Tibial nerve (tissue), 3 donors: ENCODE measurements around the gene LILRB2.

Experiments
- POLR2A ChIP-seq, 2 donors: fragments of 450-650 bp; IDR thresholded peaks; one replicate each; pipeline ENCODE4 v1.6.1; 2017; ENCODE audit warnings: antibody characterized with exemption in 2 of 2, mild to moderate bottlenecking in 2 of 2, moderate library complexity in 2 of 2
- TF ChIP-seq, protein P1 (sequence below), 5 experiments: fragments of 200-600 bp in 3 of 5; fragments of 450-650 bp in 2 of 5; sonication (generic) in 3 of 5; IDR thresholded peaks; one replicate each; pipeline ENCODE4 v1.5.1; 2016 to 2019; ENCODE audit warnings: antibody characterized with exemption in 5 of 5, mild to moderate bottlenecking in 3 of 5, moderate library complexity in 2 of 5

DNA sequence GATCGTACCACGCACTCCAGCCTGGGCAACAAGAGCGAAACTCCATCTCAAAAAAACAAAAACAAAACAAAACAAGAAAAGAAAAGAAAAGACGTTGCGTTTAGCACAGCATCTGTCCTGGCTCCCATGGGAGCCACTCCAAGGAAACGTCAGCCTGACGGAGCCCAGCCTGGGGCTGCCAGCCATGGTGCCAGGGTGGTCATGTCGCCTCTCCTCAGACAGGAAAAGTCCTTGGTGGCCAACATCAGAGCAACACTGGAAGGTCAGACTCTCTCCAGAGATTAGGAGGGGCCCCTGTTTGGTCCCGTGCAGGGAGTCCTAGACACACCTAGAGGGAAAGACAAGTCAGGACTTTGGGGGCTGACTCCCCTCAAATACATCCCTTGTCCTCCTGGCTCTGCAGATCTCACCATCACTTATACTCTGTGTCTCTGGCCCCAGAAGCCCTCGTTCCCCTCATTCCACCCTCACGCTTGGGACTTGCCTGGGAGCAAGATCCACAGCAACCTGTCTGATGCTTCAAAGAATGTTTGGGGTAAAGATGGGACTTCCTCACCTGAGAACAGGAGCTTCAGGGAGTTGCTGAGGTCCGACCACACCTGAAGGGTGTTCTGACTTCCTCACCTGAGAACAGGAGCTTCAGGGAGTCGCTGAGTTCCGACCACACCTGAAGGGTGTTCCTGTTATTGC, 48.7 kb upstream of the LILRB2 start:
- TF ChIP-seq, protein P1, sequence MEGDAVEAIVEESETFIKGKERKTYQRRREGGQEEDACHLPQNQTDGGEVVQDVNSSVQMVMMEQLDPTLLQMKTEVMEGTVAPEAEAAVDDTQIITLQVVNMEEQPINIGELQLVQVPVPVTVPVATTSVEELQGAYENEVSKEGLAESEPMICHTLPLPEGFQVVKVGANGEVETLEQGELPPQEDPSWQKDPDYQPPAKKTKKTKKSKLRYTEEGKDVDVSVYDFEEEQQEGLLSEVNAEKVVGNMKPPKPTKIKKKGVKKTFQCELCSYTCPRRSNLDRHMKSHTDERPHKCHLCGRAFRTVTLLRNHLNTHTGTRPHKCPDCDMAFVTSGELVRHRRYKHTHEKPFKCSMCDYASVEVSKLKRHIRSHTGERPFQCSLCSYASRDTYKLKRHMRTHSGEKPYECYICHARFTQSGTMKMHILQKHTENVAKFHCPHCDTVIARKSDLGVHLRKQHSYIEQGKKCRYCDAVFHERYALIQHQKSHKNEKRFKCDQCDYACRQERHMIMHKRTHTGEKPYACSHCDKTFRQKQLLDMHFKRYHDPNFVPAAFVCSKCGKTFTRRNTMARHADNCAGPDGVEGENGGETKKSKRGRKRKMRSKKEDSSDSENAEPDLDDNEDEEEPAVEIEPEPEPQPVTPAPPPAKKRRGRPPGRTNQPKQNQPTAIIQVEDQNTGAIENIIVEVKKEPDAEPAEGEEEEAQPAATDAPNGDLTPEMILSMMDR (IDR thresholded peaks at IDR 0.05): no peak
- no peak for TF ChIP-seq POLR2A (IDR thresholded peaks at IDR 0.05)
